T-helper 2 cell (primary cell): ENCODE results near the gene C1GALT1C1L.
"Not testable (repeated sequence)": the region's sequence is repeated elsewhere in the genome, so short reads cannot be mapped to it uniquely, and the experiment has no call there.

Experiments
- DNase-seq, 5 experiments: peaks; one replicate each; pipeline versions ENCODE4 v3.0.0 to v3.0.0-alpha.2; 2012 to 2022

The C1GALT1C1L gene

GRCh38 chr2:43648994-43649701, 27.1 kb downstream of the C1GALT1C1L start:
- DNase-seq = no peak

DNA sequence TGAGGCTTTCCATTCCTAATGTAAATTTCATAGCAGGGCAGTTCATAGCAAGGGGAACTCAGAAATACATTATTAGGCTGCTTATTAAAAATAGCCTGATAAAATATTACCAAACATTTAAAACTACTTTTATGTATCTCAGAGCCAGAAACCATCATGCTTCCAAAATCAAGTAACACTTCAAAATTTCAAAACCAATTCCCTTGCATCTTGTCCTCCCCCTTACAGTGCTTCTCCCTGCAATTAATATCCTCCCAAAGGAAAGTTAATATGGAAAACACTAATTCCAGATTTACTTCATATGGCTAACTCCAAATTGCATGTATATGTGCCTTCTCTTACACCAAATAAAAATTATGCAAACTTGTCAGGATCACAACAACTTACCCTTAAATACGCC, 32.5 kb downstream of the C1GALT1C1L start:
- no peak for DNase-seq

DNA sequence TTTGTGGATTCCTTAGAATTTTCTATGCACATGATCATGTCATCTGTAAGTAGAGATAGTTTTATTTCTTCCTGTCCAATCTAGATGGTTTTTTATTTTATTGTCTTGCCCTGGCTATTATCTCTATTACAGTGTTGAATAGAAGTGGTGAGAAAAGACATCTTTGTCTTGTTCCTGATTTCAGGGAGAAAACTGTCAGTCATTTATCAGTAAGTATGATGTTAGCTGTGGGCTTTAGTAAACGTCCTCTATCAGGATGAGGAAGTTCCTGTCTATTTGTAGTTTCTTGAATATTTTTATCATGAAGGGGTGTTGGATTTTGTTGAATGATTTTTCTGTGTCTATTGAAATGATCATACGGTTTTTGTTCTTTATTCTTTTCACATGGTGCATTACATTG, 33.9 kb downstream of the C1GALT1C1L start:
- DNase-seq = no peak

DNA sequence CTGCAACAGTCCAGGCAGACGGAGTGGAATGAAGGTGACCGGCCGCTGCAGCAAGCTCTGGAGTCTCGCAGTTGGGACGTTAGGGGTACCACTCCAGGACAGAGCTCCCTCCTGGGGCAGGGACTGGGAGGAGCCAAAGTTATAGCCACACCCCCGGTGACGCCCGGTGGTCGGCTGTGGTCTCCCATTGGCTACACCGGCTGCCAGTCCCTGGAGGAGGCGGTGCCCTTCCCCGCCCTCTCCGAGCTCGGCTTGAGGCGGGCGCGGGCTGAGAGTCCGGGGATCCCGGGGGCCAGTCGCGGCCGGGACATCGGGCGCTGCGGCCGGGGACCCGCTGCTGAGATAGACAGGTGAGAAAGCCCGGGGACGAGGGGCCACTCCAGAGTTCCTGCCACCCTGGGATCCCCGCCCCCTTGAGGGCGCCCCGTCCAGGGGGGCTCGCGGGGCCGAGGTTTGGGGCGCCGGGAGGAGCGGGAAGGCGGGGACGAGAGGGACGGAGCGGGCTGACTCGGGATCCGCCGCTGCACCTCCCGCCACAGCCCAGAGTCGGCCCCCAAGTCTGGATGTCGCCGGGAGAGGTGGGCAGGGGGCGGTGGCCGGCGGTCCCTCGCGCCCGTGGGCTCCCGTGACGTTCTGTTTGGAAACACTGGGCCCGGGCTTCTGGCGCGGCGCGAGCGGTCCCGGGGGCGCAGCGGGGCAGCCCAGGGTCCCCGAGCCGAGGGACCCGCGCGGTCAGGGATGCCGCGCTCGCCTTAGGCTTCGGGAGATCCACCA, 39.0 kb downstream of the C1GALT1C1L start, which contains the start of gene PLEKHH2:
TSS of gene PLEKHH2 (plus strand) at position 231 of the 774 bp plus-strand sequence. CDS start 7,414 bp downstream, outside the sequence.
- DNase-seq = peak; percentile 64 to 92 (median 81)

DNA sequence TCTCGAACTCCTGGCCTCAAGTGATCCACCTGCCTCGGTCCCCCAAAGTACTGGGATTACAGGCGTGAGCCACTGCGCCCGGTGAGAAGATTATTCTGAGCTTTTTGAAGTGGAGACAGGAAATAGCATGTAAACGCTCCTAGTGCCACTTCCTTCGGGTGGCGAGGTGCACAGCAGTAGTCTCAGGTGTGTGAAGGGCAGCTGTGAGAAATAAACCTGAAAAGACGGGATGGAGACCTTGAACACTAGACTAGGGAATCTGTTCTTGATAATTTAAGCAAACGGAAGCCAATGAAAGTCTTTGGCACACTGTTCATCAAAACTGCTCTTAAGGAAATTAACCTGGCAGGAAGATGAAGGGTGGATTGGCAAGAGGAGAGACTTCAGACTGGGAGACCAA, 39.6 kb downstream of the C1GALT1C1L start:
- peak in 1 of 5 experiments; percentile 71 for DNase-seq

DNA sequence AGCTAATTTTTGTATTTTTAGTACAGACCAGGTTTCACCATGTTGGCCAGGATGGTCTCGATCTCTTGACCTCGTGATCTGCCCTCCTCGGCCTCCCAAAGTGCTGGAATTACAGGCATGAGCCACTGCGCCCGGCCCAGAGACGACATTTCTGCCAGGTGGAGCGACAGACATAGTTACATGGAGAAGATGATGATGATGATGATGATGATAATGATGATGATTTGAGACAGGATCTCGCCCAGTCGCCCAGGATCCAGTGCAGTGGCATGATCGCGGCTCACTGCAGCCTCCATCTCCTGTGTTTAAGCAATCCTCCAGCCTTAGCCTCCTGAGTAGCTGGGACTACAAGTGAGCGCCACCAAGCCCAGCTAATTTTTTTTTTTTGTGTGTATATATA, 40.1 kb downstream of the C1GALT1C1L start:
- DNase-seq = not testable (repeated sequence)

DNA sequence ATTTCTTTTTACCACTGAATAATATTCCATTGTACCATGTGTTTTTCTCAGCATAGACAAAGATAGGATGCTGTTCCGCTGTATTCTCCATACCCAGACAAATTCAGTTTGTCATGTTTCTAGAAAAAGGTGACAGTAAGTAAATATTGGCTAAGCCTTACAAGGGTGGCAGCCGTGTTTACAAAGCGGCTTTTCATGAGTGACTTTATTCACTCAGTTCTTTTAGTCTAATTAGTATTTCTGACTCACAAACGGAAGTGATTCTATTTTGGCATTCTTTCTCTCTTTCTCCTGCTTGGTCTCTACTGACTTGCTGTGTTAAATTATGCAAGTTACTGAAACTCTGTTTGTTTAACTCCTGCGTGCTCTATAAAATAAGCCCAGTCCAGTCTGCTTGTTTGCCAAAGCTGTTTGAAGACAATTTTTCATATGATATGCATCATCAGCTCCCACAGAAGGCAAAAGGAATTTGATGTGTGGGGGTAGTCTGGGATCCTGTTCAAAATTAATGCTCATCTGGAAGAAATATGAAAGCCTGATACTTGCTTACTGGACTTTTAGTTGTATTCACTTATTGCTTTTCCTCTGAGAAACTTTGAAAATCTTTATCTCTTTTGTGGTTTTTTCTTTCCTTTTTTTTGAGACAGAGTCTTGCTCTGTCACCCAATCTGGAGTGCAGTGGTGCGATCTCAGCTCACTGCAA, 41.5 kb downstream of the C1GALT1C1L start:
- DNase-seq = no peak

- no peak for DNase-seq
Measured at GRCh38 chr2:43631618-43632317, 44.5 kb downstream of the C1GALT1C1L start.
